ENCODE data around the gene KIFBP.
"Not testable (repeated sequence)": the region's sequence is repeated elsewhere in the genome, so short reads cannot be mapped to it uniquely, and the experiment has no call there.

DNA sequence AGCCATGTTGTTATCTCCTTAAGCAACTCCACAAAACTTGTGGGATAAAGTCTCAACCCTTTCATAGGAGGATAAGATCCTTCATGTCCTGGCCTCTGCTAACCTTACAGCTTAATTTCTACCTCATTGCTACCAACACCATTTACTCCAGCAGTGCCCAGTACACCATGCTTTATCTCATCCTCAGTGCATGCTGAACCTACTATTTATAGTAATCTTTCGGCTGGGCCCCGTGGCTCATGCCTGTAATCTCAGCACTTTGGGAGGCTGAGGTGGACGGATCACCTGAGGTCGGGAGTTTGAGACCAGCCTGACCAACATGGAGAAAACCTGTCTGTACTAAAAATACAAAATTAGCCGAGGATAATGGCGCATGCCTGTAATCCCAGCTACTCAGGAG is 8.9 kb upstream of the KIFBP start:
- TF ChIP-seq ARNT2 (CRISPR knock-in tag; IDR thresholded peaks at IDR 0.05; ENCODE audit: low read depth); TARDBP (CRISPR knock-in tag; IDR thresholded peaks at IDR 0.05); EED (CRISPR knock-in tag; IDR thresholded peaks at IDR 0.05); ATF7-NPFF (CRISPR knock-in tag; IDR thresholded peaks at IDR 0.05; ENCODE audit: low read depth); PITX1 (CRISPR knock-in tag; IDR thresholded peaks at IDR 0.05); TCF7 (IDR thresholded peaks at IDR 0.05; ENCODE audit: low read depth); NFIC (IDR thresholded peaks at IDR 0.05; ENCODE audit: low read length); TBX3 (IDR thresholded peaks at IDR 0.05; ENCODE audit: borderline replicate concordance); JUN (CRISPR knock-in tag; IDR thresholded peaks at IDR 0.05); JUNB (CRISPR knock-in tag; IDR thresholded peaks at IDR 0.05; ENCODE audit: borderline replicate concordance): not testable (repeated sequence)
- TF ChIP-seq, protein P1, sequence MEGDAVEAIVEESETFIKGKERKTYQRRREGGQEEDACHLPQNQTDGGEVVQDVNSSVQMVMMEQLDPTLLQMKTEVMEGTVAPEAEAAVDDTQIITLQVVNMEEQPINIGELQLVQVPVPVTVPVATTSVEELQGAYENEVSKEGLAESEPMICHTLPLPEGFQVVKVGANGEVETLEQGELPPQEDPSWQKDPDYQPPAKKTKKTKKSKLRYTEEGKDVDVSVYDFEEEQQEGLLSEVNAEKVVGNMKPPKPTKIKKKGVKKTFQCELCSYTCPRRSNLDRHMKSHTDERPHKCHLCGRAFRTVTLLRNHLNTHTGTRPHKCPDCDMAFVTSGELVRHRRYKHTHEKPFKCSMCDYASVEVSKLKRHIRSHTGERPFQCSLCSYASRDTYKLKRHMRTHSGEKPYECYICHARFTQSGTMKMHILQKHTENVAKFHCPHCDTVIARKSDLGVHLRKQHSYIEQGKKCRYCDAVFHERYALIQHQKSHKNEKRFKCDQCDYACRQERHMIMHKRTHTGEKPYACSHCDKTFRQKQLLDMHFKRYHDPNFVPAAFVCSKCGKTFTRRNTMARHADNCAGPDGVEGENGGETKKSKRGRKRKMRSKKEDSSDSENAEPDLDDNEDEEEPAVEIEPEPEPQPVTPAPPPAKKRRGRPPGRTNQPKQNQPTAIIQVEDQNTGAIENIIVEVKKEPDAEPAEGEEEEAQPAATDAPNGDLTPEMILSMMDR (CRISPR knock-in tag; IDR thresholded peaks at IDR 0.05), result not testable (repeated sequence)
- TF ChIP-seq, protein P2, sequence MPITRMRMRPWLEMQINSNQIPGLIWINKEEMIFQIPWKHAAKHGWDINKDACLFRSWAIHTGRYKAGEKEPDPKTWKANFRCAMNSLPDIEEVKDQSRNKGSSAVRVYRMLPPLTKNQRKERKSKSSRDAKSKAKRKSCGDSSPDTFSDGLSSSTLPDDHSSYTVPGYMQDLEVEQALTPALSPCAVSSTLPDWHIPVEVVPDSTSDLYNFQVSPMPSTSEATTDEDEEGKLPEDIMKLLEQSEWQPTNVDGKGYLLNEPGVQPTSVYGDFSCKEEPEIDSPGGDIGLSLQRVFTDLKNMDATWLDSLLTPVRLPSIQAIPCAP (CRISPR knock-in tag; IDR thresholded peaks at IDR 0.05; ENCODE audit: low read depth), result not testable (repeated sequence)
